Mammary epithelial cell (primary cell): ENCODE measurements around the gene KREMEN2.

Source experiments
- EZH2 ChIP-seq: IDR thresholded peaks from 2 replicates; pipeline ENCODE4 v1.6.1; 2012; ENCODE audit warnings: low read length, inconsistent platforms, borderline replicate concordance
- TF ChIP-seq, protein P1 (sequence below), 2 donors: IDR thresholded peaks in 1 of 2; conservative IDR thresholded peaks in 1 of 2; 2 replicates each; pipeline ENCODE4 v1.5.1; 2011 to 2012; ENCODE audit warnings: inconsistent platforms in 2 of 2, low read length in 2 of 2, mild to moderate bottlenecking in 2 of 2, control low read depth in 1 of 2, low read depth in 1 of 2; ENCODE audit not compliant: insufficient read depth in 1 of 2; ENCODE audit errors: extremely low read depth in 1 of 2

DNA sequence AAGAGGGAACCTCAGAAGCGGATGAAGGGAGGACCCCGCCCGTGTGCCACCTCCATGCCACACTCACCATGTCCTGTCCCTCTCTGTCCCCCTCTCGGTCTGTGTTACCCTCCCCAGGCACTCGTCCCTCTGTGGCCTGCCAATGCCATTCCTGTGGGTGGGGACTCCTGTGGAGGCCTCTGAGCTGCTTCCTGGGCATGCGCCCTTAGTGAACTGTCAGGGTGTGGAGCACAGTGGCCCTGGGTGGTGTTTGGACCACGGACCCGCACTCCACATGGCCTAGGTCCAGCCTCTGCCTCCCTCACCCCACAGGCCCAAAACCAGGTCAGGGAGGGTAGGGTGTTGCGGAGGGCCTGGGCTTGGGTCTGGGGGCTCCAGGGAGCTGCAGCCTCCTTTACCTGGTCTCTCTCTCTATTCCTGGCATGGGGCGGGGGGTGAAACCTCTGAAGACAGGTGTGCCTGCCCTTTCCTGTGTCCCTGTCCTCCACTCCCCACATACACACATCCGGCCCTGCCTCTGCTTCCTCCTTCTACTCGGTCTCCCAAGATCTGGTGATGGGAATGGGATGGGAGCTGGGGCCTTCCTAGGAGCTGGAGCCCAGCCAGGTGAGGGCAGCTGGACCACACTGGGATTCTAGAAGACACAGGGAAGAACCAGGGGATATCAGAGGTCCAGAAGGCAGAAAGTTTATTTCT lies 27.6 kb downstream of the KREMEN2 start:
- TF ChIP-seq, protein P1, sequence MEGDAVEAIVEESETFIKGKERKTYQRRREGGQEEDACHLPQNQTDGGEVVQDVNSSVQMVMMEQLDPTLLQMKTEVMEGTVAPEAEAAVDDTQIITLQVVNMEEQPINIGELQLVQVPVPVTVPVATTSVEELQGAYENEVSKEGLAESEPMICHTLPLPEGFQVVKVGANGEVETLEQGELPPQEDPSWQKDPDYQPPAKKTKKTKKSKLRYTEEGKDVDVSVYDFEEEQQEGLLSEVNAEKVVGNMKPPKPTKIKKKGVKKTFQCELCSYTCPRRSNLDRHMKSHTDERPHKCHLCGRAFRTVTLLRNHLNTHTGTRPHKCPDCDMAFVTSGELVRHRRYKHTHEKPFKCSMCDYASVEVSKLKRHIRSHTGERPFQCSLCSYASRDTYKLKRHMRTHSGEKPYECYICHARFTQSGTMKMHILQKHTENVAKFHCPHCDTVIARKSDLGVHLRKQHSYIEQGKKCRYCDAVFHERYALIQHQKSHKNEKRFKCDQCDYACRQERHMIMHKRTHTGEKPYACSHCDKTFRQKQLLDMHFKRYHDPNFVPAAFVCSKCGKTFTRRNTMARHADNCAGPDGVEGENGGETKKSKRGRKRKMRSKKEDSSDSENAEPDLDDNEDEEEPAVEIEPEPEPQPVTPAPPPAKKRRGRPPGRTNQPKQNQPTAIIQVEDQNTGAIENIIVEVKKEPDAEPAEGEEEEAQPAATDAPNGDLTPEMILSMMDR (conservative IDR thresholded peaks at IDR 0.05 in 1 of 2, IDR thresholded peaks at IDR 0.05 in 1 of 2; ENCODE audit: extremely low read depth in 1 of 2, insufficient read depth in 1 of 2, low read depth in 1 of 2, low read length in 2 of 2): no peak
- TF ChIP-seq EZH2: no peak
